GM18907 (cell line): ENCODE data around the gene BFSP2.
A peak's percentile ranks its signal among the peaks of the same experiment; 100 is the strongest.
"Not testable (repeated sequence)": the region's sequence is repeated elsewhere in the genome, so short reads cannot be mapped to it uniquely, and the experiment has no call there.

Source experiments
- ATAC-seq: cut with Tn5 transposase; IDR thresholded peaks from one replicate; pipeline ENCODE4 v1.9.1; 2021; ENCODE audit warnings: mild to moderate bottlenecking, moderate library complexity; ENCODE audit not compliant: unreplicated experiment

Gene BFSP2

GRCh38 chr3:133477487-133477886, 77.6 kb downstream of the BFSP2 start:
- ATAC-seq = peak; percentile 43

DNA sequence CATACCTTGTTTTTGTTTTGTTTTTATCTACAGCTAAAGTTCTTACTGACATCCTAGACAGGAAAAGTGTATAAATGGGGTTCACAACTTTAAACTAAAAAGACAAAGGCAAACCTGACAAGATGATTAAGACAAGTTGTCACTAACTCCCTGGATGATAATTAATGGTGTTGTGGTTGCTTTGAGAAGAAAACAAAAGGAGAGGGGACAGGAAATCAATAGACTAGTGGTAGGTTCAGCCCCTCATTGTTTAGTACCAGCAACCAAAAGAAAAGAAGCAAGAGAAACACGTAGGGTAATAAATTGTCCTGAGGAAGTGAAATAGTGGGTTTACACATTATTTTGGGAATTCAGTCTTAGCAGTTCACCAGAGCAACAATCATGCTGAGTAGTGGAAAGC, 78.8 kb downstream of the BFSP2 start:
- ATAC-seq = no peak

DNA sequence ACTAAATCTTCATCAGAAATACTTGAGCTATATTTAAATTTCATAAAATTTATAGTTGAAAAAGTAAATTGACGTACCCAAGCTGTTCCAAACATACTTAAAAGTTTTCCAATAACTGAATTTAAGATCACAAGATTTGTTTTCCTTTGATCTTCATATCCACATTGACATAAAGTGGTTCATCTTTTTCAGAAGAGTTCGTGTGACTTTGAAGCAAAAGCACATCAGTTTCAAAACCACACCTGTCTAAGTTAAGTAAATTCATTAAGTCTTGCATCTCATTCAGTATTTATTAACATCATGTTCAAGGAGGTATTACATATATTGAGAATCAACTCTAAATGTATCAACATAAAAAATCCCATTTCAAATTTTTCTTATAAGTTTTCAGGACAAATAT, 79.5 kb downstream of the BFSP2 start:
- no peak for ATAC-seq

- peak; percentile 54 for ATAC-seq
Observed at GRCh38 chr3:133479895-133480669, 80.2 kb downstream of the BFSP2 start.

DNA sequence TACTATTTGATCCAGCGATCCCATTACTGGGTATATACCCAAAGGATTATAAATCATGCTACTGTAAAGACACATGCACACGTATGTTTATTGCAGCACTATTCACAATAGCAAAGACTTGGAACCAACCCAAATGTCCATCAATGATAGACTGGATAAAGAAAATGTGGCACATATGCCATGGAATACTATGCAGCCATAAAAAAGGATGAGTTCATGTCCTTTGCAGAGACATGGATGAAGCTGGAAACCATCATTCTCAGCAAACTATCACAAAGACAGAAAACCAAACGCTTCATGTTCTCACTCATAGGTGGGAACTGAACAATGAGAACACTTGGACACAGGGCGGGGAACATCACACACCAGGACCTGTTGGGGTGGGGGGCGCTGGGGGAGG, 82.6 kb downstream of the BFSP2 start:
- ATAC-seq = not testable (repeated sequence)

- no peak for ATAC-seq
Observed at GRCh38 chr3:133486658-133487057, 86.8 kb downstream of the BFSP2 start.

DNA sequence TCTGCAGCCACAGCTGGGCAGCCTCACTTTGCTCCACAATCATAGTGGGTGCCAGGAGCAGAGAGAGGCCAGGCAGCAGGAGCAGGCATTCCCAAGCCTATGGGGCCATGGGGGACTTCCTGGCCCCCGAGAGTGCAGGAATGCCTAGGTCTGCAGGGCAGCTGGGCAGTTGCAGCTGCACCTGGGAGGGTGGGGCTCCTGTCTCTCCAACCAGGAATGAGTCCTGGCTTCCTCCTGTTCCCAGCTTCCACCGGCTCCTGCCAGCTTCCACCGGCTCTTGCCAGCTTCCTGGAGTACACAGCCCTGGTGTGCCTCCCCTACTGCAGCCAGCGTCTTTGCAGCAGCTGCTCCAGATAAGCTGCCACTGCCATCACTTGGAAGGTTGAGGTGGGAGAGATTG, 87.3 kb downstream of the BFSP2 start:
- no peak for ATAC-seq

DNA sequence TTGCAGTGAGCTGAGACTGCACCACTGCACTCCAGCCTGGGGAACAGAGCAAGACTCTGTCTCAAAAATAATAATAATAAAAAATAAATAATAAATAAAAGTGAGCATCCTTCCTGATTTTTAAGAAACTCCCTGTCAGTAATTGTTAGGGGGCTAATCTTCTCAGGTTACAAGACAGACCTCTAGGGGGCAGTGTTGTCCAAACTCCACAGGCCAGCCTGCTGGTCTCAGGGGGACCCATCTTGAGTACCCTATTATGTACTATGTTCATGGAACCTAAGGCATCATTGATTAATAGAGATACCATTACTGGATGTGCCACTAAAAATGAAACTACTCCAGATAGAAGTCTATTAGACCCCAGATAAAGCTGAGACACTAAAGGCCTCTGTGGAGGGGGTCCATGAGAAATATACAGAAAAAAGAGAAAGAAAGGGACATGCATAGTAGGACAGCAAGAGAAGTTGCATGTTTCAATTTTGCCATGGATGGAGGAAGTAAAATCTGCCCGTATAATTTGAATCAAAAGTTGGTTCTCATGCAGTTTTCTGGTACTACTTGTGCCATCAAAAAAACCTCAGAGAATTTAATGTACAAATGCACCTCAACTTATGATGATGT, 88.2 kb downstream of the BFSP2 start:
- ATAC-seq = no peak

DNA sequence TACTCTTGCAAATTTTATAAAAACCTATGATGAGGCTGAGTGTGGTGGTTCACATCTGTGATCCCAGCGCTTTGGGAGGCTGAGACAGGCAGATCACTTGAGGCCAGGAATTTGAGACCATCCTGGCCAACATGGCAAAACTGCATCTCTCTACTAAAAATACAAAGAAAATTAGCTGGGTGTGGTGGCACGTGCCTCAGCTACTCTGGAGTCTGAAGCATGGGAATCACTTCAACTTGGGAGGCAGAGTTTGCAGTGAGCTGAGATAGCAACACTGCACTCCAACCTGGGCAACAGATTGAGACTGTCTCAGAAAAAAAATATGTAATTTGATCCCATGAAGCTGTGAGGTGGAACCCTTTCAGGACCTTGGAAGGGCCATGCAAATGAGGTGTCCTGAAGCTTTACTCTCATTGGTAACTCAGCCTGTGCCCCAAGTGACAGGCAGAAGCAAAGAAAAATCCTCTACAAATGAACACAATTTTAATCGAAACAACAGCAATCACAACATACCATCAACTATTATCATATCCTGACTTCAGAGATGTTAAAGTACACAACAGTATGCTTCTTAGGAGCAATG, 89.0 kb downstream of the BFSP2 start:
- ATAC-seq = no peak

GRCh38 chr3:133489466-133490085, 89.7 kb downstream of the BFSP2 start:
- ATAC-seq = no peak

- peak; percentile 92 for ATAC-seq
Observed at GRCh38 chr3:133490468-133491351, 90.9 kb downstream of the BFSP2 start.

DNA sequence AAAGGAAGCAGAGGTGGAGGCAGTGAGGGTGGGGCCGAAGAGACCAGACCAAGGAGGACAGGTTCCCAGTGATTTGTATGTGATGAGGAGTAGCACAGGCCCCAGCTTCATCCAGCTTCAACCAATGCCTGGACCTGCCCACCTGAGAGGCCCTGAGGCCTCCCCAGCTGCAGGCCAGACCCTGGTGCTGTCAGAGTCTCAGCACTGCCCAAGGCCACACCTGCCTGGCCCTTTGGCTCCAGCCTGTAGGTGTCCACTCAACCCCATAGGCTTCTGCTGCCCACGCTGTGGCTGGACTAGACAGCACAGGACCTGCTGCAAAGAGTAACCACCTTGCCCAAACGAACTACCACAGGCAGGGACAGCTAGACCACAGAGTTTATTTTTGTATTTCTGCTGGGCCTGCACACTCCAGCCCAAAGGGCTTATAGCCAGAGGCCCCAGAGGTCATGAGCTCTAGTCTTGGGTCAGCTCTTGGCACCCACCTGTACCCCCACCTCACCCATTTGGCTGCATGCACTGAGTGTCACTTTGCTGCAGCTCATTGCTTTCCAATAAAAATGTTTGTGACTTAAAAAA, 91.7 kb downstream of the BFSP2 start:
- ATAC-seq = peak; percentile 18

- no peak for ATAC-seq
Observed at GRCh38 chr3:133492159-133492741, 92.4 kb downstream of the BFSP2 start.

DNA sequence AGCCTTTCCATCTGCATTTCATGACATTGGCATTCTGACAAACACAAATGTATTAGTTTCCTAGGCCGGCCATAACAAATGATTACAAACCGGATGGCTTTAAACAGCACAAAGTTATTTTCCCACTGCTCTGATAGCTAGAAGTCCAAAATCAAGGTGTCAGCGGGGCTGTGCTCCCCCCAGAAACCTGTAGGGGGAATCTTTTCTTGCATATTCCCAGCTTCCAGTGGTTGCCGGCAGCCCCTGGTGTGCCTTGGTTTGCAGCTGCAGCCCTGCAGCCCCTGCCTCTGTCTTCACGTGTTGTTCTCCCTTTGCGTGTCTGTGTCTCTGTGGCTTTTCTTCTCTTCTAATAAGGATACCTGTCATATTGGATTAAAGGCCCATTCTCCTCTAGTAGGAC, 94.6 kb downstream of the BFSP2 start:
- ATAC-seq = no peak

DNA sequence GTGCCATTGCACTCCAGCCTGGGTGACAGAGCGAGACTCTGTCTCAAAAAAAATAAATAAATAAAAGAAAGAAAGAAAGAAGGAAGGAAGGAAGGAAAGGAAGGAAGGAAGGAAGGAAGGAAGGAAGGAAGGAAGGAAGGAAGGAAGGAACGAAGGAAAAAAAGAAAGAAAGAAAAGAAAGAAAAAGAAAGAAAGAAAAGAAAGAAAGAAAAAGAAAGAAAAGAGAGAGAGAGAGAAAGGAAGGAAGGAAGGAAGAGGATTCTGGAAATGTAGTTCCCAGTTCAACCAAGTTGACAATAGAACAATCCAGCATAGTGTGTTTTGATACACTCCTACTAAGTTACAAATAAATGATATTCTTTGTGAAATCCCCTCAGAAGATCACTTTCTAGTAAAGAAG, 102.7 kb downstream of the BFSP2 start:
- ATAC-seq = not testable (repeated sequence)

- ATAC-seq = no peak
Observed at GRCh38 chr3:133503409-133503808, 103.6 kb downstream of the BFSP2 start.

DNA sequence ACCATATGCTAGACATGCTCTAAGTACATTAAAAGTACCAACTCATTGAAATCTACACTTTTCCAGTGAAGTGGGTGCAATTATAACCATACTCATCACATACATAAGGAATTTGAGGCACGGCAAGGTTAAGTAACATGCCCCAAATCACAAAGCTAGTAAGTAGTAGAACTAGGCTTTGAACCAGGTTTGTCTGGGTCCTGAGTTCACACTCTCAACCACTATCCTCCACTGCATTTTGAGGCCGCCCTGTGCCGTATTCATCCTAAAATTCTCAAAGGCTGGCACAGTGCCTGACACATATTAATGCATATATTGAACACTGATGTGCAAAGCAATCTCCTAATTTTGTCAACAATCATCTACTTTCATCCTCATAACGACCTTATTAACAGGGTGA, 104.9 kb downstream of the BFSP2 start:
- ATAC-seq = no peak

- ATAC-seq = peak; percentile 35
Observed at GRCh38 chr3:133505813-133506212, 106.0 kb downstream of the BFSP2 start.

GRCh38 chr3:133506215-133506901, 106.5 kb downstream of the BFSP2 start:
- peak; percentile 95 for ATAC-seq
